GM19351 (cell line): ENCODE data around the gene C4orf17.

Experiments
- ATAC-seq: cut with Tn5 transposase; IDR thresholded peaks from one replicate; pipeline ENCODE4 v1.9.1; 2021; ENCODE audit warnings: mild to moderate bottlenecking, moderate library complexity; ENCODE audit not compliant: unreplicated experiment

The C4orf17 gene

DNA sequence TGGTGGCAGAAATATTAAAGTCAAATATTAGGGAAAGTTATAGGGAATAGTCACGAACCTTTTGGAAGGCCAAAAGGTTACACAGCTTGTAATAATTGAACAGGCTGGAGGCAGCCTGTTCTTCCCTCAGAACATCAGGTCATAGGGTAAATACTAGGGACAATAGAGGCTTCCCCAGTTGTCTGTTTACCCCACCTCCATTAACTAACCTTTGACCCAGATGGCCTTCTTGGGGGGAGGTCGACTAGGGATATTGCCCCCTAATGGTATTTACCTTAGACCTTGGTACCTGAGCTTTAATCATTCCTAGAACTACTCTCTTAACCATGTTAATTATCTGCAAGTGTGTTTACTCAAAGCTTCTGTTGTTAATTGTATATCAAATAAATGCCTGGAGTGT lies 26.0 kb downstream of the C4orf17 start:
- no peak for ATAC-seq

DNA sequence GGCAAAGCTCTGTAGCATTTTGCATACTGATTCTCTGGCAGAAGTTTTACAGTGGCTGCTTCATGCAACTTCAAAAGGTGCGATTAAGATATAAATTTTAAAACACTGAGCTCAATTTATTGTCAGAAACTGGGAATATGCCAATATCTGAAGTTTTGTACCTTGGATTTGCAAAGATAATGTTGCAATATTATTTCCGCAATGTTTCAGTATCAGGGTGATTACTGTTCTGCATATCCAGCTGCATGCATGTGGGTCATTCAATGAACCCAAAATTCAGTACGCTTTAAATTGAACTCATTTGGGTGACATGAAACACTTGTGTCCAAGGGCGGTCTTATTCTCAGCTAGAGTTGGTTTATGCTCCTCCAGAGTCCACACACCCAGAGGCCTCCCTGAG lies 26.9 kb downstream of the C4orf17 start:
- no peak for ATAC-seq

DNA sequence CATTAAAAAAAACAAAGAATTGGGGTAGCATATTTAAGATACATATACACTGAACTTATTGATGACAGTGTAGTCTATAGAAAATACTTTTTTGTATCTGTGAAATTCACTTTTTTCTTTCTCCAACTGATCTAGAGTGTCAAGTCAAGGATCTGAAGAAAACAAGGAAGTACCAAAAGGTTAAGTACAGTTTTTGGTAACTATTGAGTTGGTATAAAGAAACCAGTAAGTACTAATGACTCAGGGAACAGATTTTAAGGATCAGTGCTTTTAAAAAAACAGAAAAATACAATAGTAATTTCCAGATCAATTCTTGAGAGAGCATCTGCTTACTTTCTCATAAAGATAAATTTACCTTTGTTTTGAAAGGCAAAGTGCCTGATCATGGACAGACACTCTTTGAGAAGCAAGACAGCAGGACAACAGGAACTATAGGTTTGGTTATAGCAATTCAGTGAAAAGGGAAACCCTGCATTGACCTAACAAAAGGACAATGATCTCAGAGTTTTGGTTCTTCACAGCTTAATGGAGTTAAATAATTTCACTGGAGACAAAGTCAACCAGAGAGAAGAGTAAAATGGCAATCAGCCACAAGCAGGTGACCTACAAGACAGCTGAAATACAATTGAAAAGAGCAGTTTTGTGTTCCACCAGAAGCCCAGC lies 29.6 kb downstream of the C4orf17 start:
- ATAC-seq, result no peak

DNA sequence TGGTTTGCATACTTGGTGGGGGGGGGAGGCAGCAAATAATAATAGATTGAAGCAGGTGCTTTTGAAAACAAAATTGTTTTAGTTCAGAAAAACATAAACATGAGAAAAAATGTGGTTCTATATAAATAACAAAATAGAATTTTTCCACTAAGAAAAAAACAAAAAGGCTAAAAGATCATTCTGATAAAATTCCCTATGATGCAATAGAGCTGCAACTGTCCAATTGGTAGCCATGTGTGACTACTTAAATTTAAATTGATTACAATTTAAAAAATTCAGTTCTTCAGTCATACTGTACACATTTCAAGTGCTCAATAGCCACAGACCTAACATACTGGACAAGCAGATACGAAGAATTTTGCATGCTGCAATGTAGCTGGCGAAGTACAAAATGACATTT lies 42.1 kb downstream of the C4orf17 start:
- no peak for ATAC-seq

GRCh38 chr4:99563310-99564186 lies 52.7 kb downstream of the C4orf17 start, which contains the start of gene TRMT10A:
TSS of gene TRMT10A (minus strand) at chr4:99564039. CDS start at chr4:99559338, 4,701 bp downstream.
- peak; percentile 91 for ATAC-seq

DNA sequence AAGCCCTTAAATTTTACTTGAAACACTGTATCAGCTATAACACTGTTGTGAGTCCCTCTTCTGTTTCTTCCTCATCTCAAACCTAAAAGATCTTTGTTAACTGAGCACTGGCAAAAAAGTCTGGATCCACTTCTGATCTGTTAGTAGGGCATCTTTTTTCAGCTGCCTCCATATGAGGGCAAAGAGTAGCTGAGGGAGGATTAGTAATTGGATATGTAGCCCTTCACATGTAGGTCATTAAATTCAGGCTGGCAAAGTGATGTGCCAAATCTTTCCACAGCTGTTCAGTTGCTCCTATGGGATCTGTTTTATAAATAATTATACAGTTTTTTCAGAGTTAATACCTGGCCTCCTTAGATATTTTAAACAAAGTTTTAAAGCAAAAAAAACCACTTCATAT lies 54.1 kb downstream of the C4orf17 start:
- no peak for ATAC-seq

- ATAC-seq, result no peak
These were observed 61.1 kb downstream of the C4orf17 start for GRCh38 chr4:99571883-99572282.

GRCh38 chr4:99572527-99573240 lies 61.9 kb downstream of the C4orf17 start:
- ATAC-seq, result no peak

GRCh38 chr4:99573735-99574368 lies 63.0 kb downstream of the C4orf17 start:
- no peak for ATAC-seq

DNA sequence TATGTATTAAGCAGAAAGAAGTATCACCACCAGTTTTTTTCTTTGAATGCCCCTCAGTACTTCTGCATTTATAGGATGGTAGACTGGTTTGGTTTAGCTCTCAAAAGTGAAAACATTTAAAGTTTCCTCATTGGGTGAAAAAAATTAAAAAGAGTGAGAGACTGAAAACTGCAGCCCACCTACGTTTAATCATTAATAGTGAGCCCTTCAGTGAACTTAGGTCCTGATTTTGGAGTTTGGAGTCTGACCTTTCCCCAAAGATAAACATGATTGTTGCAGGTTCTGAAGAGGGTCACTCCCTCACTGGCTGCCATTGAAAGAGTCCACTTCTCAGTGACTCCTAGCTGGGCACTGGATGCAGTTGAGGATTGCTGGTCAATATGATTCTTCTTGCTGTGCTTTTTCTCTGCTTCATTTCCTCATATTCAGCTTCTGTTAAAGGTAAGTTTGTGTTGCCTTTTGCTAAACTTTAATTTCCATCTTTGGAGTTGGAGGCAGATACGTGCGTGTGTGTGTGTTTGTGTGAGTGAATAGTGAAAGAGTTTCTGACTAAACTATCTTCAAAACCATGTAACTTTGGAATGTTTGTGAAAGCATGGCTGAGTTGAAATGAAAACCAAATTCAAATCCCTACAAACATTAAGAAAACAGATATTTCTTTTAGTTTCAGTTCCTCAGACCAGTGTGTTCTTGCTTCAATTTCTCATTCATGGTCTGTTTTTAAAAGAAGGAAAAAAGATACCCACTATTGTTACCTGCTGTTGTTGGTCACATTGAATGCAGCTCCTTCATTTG lies 63.9 kb downstream of the C4orf17 start, which contains the start of gene MTTP:
TSS of gene MTTP (plus strand) at position 295 of the 795 bp plus-strand sequence. CDS start at position 381, 86 bp downstream.
- ATAC-seq, result peak; percentile 85

- ATAC-seq, result no peak
These were observed 67.9 kb downstream of the C4orf17 start for GRCh38 chr4:99578714-99579113.

GRCh38 chr4:99585516-99585915 lies 74.7 kb downstream of the C4orf17 start:
- ATAC-seq, result no peak

DNA sequence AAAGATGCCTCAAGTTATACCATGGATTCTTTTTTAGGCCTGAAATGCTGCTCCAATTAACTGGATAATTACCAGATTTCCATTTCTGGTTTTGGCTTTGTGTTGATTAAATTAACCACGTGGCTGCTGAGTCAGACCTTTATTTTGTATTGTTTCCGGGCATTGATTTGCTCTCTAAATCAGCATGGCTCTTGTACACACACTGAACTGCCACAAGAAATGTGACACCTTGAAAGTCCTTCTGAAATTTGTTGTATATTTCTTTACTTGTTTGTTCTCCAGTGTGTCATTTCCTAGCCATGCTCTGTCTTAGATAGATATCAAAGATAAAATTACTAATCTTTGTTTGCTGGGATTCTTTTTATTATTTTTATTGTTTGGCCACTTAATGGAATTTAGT lies 75.5 kb downstream of the C4orf17 start:
- no peak for ATAC-seq

- ATAC-seq, result no peak
These were observed 76.0 kb downstream of the C4orf17 start for GRCh38 chr4:99586797-99587196.

- ATAC-seq, result no peak
These were observed 76.5 kb downstream of the C4orf17 start for GRCh38 chr4:99587309-99587708.

DNA sequence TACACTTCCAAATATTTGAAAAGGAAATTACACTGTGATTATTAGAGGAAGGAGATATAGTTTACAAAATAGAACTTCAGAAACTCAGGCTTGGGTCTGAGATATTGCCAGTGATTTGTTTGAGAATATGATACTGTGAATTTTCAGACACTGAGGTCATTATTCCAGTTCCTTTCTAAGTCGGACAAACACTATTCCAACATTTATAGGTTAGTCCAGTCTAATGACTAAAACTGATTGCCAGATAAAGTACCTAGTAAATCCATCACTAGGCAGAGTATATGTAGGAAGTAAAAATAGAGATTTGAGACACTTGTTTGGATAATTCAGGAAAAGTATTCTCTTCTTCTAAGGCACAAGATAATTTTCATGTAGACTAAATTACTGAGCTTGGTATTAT lies 77.0 kb downstream of the C4orf17 start:
- ATAC-seq, result no peak

GRCh38 chr4:99591757-99592156 lies 80.9 kb downstream of the C4orf17 start:
- ATAC-seq, result no peak
